GM19240 (cell line): Measurements from ENCODE around the gene HTR6.
"Not testable (repeated sequence)": the region's sequence is repeated elsewhere in the genome, so short reads cannot be mapped to it uniquely, and the experiment has no call there.

Experiments
- DNase-seq: peaks from one replicate; pipeline ENCODE4 v3.0.0; 2011; ENCODE audit warnings: low spot score; ENCODE audit not compliant: insufficient read length

Gene HTR6

GRCh38 chr1:19637606-19638005, 27.1 kb upstream of the HTR6 start:
- no peak for DNase-seq

- DNase-seq = not testable (repeated sequence)
Observed at GRCh38 chr1:19639228-19639627, 25.4 kb upstream of the HTR6 start.

- DNase-seq = no peak
Observed at GRCh38 chr1:19639999-19640362, 24.7 kb upstream of the HTR6 start.

GRCh38 chr1:19640363-19641316, 24.0 kb upstream of the HTR6 start:
- no peak for DNase-seq

GRCh38 chr1:19643121-19643520, 21.6 kb upstream of the HTR6 start:
- DNase-seq = no peak

GRCh38 chr1:19643602-19644394, 20.9 kb upstream of the HTR6 start, which contains the start of gene NBL1:
NBL1 (plus strand) TSS chr1:19644311; CDS start chr1:19655031, 10,720 bp downstream.
- no peak for DNase-seq

GRCh38 chr1:19644395-19644680, 20.3 kb upstream of the HTR6 start:
- no peak for DNase-seq

- DNase-seq = peak; percentile 70
Observed at GRCh38 chr1:19644681-19645410, 19.8 kb upstream of the HTR6 start.

GRCh38 chr1:19645411-19646251, 19.0 kb upstream of the HTR6 start:
- DNase-seq = no peak

- no peak for DNase-seq
Observed at GRCh38 chr1:19646377-19647319, 18.0 kb upstream of the HTR6 start.

- DNase-seq = no peak
Observed at GRCh38 chr1:19647643-19648042, 17.0 kb upstream of the HTR6 start.

- no peak for DNase-seq
Observed at GRCh38 chr1:19648239-19648638, 16.4 kb upstream of the HTR6 start.

GRCh38 chr1:19648689-19649088, 16.0 kb upstream of the HTR6 start:
- DNase-seq = no peak

GRCh38 chr1:19650416-19651140, 14.1 kb upstream of the HTR6 start:
- no peak for DNase-seq

GRCh38 chr1:19651141-19651737, 13.4 kb upstream of the HTR6 start:
- DNase-seq = no peak

- no peak for DNase-seq
Observed at GRCh38 chr1:19654386-19654785, 10.3 kb upstream of the HTR6 start.

GRCh38 chr1:19654886-19655717, 9.6 kb upstream of the HTR6 start:
- no peak for DNase-seq

GRCh38 chr1:19655718-19656080, 9.0 kb upstream of the HTR6 start:
- no peak for DNase-seq
